MM.1S (cell line): ENCODE measurements around the gene CD82.
"Not testable (repeated sequence)": the region's sequence is repeated elsewhere in the genome, so short reads cannot be mapped to it uniquely, and the experiment has no call there.

Experiments used
- DNase-seq: peaks from one replicate; pipeline ENCODE4 v3.0.0-alpha.2; 2015
- H2AFZ ChIP-seq: fragments of 300-600 bp; sonication (generic); 2 replicates; pipeline ENCODE4 v1.6.0; 2016; ENCODE audit warnings: antibody characterized with exemption, low read length
- H3F3A ChIP-seq: fragments of 300-600 bp; sonication (generic); 2 replicates; pipeline ENCODE4 v1.6.1; 2016; ENCODE audit warnings: mild to moderate bottlenecking, antibody characterized with exemption, low read length, moderate library complexity, mixed read lengths; ENCODE audit not compliant: insufficient read depth
- H3K27ac ChIP-seq: fragments of 300-600 bp; sonication (generic); 2 replicates; pipeline ENCODE4 v1.5.1; 2016; ENCODE audit warnings: mild to moderate bottlenecking, low read length
- H3K27me3 ChIP-seq: fragments of 300-600 bp; sonication (generic); replicated peaks from 2 replicates; pipeline ENCODE4 v1.6.0; 2016; ENCODE audit warnings: low read length; ENCODE audit not compliant: insufficient read depth
- H3K36me3 ChIP-seq: fragments of 300-600 bp; sonication (generic); replicated peaks from 2 replicates; pipeline ENCODE4 v1.6.1; 2016; ENCODE audit warnings: mild to moderate bottlenecking, low read length, mixed read lengths; ENCODE audit not compliant: insufficient read depth
- H3K4me1 ChIP-seq: fragments of 300-600 bp; sonication (generic); 2 replicates; pipeline ENCODE4 v1.6.1; 2016; ENCODE audit warnings: low read length, mixed read lengths
- H3K4me2 ChIP-seq: fragments of 300-600 bp; sonication (generic); 2 replicates; pipeline ENCODE4 v1.6.0; 2016; ENCODE audit warnings: low read depth, low read length
- H3K4me3 ChIP-seq: fragments of 300-600 bp; sonication (generic); 2 replicates; pipeline ENCODE4 v1.5.1; 2016; ENCODE audit warnings: low read length, mixed read lengths
- H3K79me2 ChIP-seq: fragments of 300-600 bp; sonication (generic); 2 replicates; pipeline ENCODE4 v1.6.1; 2016; ENCODE audit warnings: mixed run types, low read length, mixed read lengths
- H3K9ac ChIP-seq: fragments of 300-600 bp; sonication (generic); 2 replicates; pipeline ENCODE4 v1.6.1; 2016; ENCODE audit warnings: low read length, mixed read lengths
- H3K9me2 ChIP-seq: fragments of 300-600 bp; sonication (generic); replicated peaks from 2 replicates; pipeline ENCODE4 v1.6.1; 2016; ENCODE audit warnings: mild to moderate bottlenecking, low read length, mixed read lengths; ENCODE audit not compliant: insufficient read depth
- H3K9me3 ChIP-seq: fragments of 300-600 bp; sonication (generic); replicated peaks from 2 replicates; pipeline ENCODE4 v1.6.1; 2016; ENCODE audit warnings: mild to moderate bottlenecking, low read length, mixed read lengths; ENCODE audit not compliant: insufficient read depth
- H4K20me1 ChIP-seq: fragments of 300-600 bp; sonication (generic); 2 replicates; pipeline ENCODE4 v1.6.1; 2016; ENCODE audit warnings: mild to moderate bottlenecking, low read length, moderate library complexity, mixed read lengths; ENCODE audit not compliant: insufficient read depth
- EZH2 ChIP-seq: fragments of 300-600 bp; sonication (generic); optimal IDR thresholded peaks from 2 replicates; pipeline ENCODE3; 2017; ENCODE audit warnings: low read depth, mild to moderate bottlenecking, antibody characterized with exemption, low read length, mixed read lengths
- EZH2phosphoT487 ChIP-seq: fragments of 300-600 bp; sonication (generic); IDR thresholded peaks from 2 replicates; pipeline ENCODE4 v1.6.1; 2018; ENCODE audit warnings: antibody characterized with exemption, low read length
- TF ChIP-seq, protein P1 (sequence below): fragments of 300-600 bp; sonication (generic); IDR thresholded peaks from 2 replicates; pipeline ENCODE4 v1.5.1; 2016; ENCODE audit warnings: antibody characterized with exemption, low read length, mixed read lengths

CD82 gene

DNA sequence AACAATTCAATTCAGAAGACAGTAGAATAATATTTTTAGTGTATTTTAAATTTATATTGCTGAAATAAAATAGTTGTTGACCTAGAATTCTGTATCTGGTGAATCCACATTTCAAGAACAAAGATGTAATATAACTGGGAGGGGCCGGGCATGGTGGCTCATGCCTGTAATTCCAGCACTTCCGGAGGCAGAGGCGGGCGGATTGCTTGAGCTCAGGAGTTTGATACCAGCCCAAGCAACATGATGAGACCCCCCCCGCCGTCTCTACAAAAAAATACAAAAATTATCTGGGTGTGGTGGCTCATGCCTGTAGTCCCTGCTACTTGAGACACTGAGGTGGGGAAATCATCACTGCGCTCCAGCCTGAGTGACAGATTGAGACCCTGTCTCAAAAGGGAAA lies 72.6 kb downstream of the CD82 start:
- Histone ChIP-seq H3F3A (no peaks in the 10 kb centered on the region), H3K9me3 (no peaks in the 10 kb centered on the region), H2AFZ (no peak overlapping the region), H3K4me3 (no peak overlapping the region), H3K79me2 (no peaks in the 10 kb centered on the region), H3K9me2 (no peaks in the 10 kb centered on the region), H3K4me1 (no peaks in the 10 kb centered on the region), H3K27ac (no peak overlapping the region), H4K20me1 (no peaks in the 10 kb centered on the region), H3K27me3 (no peaks in the 10 kb centered on the region), H3K36me3 (no peaks in the 10 kb centered on the region), H3K4me2 (no peak overlapping the region), H3K9ac (no peak overlapping the region)
- TF ChIP-seq, protein P1, sequence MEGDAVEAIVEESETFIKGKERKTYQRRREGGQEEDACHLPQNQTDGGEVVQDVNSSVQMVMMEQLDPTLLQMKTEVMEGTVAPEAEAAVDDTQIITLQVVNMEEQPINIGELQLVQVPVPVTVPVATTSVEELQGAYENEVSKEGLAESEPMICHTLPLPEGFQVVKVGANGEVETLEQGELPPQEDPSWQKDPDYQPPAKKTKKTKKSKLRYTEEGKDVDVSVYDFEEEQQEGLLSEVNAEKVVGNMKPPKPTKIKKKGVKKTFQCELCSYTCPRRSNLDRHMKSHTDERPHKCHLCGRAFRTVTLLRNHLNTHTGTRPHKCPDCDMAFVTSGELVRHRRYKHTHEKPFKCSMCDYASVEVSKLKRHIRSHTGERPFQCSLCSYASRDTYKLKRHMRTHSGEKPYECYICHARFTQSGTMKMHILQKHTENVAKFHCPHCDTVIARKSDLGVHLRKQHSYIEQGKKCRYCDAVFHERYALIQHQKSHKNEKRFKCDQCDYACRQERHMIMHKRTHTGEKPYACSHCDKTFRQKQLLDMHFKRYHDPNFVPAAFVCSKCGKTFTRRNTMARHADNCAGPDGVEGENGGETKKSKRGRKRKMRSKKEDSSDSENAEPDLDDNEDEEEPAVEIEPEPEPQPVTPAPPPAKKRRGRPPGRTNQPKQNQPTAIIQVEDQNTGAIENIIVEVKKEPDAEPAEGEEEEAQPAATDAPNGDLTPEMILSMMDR, result no peak
- TF ChIP-seq EZH2 (no peak), EZH2phosphoT487 (no peak)
- no peak for DNase-seq

DNA sequence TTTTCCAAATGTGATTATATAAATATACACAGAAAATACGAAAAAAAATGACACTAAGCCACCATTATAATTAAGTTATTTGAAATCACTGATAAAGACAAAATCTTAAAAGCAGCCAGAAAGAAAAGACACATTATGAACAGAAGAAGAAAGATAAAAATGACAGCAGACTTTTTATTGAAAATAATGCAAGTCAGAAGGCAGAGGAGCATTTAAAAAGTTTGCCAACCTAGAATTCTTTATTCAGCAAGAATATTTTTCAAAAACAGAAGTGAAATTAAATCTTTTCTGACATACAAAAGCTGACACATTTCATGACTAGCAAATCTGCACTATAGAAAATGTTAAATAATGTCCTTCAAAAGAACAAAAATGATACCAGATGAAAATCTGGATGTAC lies 77.8 kb downstream of the CD82 start:
- no peaks in the 10 kb centered on the region for H3K79me2 ChIP-seq
- DNase-seq, result no peak
- TF ChIP-seq, protein P1, result no peak
- no peak for TF ChIP-seq EZH2phosphoT487
- TF ChIP-seq EZH2, result no peak
- no peaks in the 10 kb centered on the region for H3K36me3 ChIP-seq
- H3K4me2 ChIP-seq, result no peak overlapping the region
- no peaks in the 10 kb centered on the region for H4K20me1 ChIP-seq
- H3K4me3 ChIP-seq, result no peak overlapping the region
- H3K9me2 ChIP-seq, result no peaks in the 10 kb centered on the region
- H3K9ac ChIP-seq, result no peak overlapping the region
- no peaks in the 10 kb centered on the region for H3F3A ChIP-seq
- H3K4me1 ChIP-seq, result 0 out of 2 replicates have a peak, but pooled peaks cover 10% of the 10 kb centered on the region
- H3K27me3 ChIP-seq, result no peaks in the 10 kb centered on the region
- no peaks in the 10 kb centered on the region for H3K9me3 ChIP-seq
- no peak overlapping the region for H3K27ac ChIP-seq
- H2AFZ ChIP-seq, result no peak overlapping the region

DNA sequence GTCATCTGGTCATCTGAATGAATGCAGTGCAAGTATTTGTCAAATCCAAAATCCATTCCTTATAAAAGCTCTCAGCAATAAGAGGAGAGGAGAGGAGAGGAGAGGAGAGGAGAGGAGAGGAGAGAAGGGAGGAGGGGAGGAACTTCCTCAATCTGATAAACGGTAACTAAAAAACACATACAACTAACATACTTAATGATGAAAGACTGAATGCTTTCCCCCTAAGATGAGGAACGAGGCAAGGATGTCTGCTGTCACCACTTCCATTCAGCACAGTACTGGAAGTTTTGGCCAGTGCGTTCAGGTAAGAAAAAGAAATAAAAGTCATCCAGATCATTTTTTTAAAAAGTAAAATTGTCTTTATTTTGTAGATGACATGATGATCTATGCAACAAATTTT lies 80.4 kb downstream of the CD82 start:
- Histone ChIP-seq H3K4me2 (no peak overlapping the region), H3K27ac (no peak overlapping the region), H2AFZ (no peak overlapping the region), H3K27me3 (no peaks in the 10 kb centered on the region), H4K20me1 (no peaks in the 10 kb centered on the region), H3F3A (no peaks in the 10 kb centered on the region), H3K9ac (no peak overlapping the region), H3K4me3 (no peak overlapping the region), H3K36me3 (no peaks in the 10 kb centered on the region), H3K9me2 (no peaks in the 10 kb centered on the region), H3K4me1 (0 out of 2 replicates have a peak, but pooled peaks cover 11% of the 10 kb centered on the region), H3K79me2 (no peaks in the 10 kb centered on the region), H3K9me3 (no peaks in the 10 kb centered on the region)
- DNase-seq, result no peak
- no peak for TF ChIP-seq EZH2phosphoT487
- TF ChIP-seq, protein P1, result no peak
- TF ChIP-seq EZH2, result no peak

DNA sequence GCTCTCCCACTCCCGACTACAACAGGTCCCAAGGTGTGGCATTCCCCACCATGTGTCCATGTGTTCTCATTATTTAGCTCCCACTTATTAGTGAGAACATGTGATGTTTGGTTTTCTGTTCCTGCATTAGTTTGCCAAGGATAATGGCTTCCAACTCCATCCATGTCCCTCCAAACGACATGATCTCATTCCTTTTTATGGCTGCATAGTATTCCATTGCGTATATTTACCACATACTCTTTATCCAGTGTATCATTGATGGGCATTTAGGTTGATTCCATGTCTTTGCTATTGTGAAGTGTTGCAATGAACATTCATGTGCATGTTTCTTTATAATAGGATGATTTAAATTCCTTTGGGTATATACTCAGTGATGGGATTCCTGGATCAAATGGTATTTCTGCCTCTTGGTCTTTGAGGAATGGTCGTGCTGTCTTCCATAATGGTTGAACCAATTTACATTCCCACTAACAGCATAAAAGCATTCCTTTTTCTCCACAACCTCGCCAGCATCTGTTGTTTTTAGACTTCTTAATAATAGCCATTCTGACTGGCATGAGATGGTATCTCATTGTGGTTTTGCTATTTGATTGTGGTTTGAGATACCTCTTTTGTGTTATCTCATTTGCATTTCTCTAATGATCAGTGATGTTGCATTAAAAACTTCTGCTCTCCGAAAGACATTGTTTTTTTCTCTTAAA lies 81.9 kb downstream of the CD82 start:
- not testable (repeated sequence) for H4K20me1 ChIP-seq, H3K27me3 ChIP-seq, H3K4me3 ChIP-seq, H3K79me2 ChIP-seq, H3K36me3 ChIP-seq, H3K9me3 ChIP-seq, H2AFZ ChIP-seq, H3F3A ChIP-seq, H3K9me2 ChIP-seq, H3K4me2 ChIP-seq, H3K9ac ChIP-seq, H3K27ac ChIP-seq
- DNase-seq, result peak; percentile 46
- H3K4me1 ChIP-seq, result 0 out of 2 replicates have a peak, but pooled peaks cover 11% of the 10 kb centered on the region
